OCI-LY3 (cell line): Measurements from ENCODE around the gene CPT1B.
A peak's percentile ranks its signal among the peaks of the same experiment; 100 is the strongest.

Experiments
- H2AFZ ChIP-seq: fragments of 200-600, 300-600 bp; shearing (Covaris generic); 2 replicates; pipeline ENCODE4 v1.6.0; 2014; ENCODE audit warnings: antibody characterized with exemption, low read depth, low read length
- H3K27ac ChIP-seq: fragments of 200-600, 300-600 bp; sonication (generic); 2 replicates; pipeline ENCODE4 v1.5.1; 2014; ENCODE audit warnings: mild to moderate bottlenecking, low read length, moderate library complexity, mixed read lengths
- H3K27me3 ChIP-seq: fragments of 200-600, 300-600 bp; sonication (generic); 2 replicates; pipeline ENCODE4 v1.6.1; 2014; ENCODE audit warnings: low read depth, low read length, mixed read lengths
- H3K36me3 ChIP-seq: fragments of 200-600, 300-600 bp; sonication (generic); replicated peaks from 2 replicates; pipeline ENCODE3; 2014; ENCODE audit warnings: low read depth, low read length, mixed read lengths
- H3K4me1 ChIP-seq: fragments of 300-600, 200-600 bp; sonication (generic); 2 replicates; pipeline ENCODE4 v1.6.1; 2014; ENCODE audit warnings: low read length, mixed read lengths
- H3K4me2 ChIP-seq: fragments of 200-600, 300-600 bp; sonication (generic); 2 replicates; pipeline ENCODE4 v1.6.1; 2014; ENCODE audit warnings: low read length, mixed read lengths
- H3K4me3 ChIP-seq: fragments of 300-600, 200-600 bp; sonication (generic); 2 replicates; pipeline ENCODE4 v1.5.1; 2014; ENCODE audit warnings: antibody characterized with exemption, mild to moderate bottlenecking, low read length, moderate library complexity
- H3K79me2 ChIP-seq: fragments of 300-600, 200-600 bp; shearing (Covaris generic); 2 replicates; pipeline ENCODE4 v1.6.1; 2014; ENCODE audit warnings: mild to moderate bottlenecking, low read length, mixed read lengths
- H3K9ac ChIP-seq: fragments of 300-600, 200-600 bp; shearing (Covaris generic); 2 replicates; pipeline ENCODE4 v1.6.0; 2014; ENCODE audit warnings: mild to moderate bottlenecking, low read length, moderate library complexity
- H3K9me3 ChIP-seq: fragments of 200-600, 300-600 bp; shearing (Covaris generic); 2 replicates; pipeline ENCODE4 v1.6.1; 2014; ENCODE audit warnings: low read length, mixed read lengths; ENCODE audit not compliant: insufficient read depth
- H4K20me1 ChIP-seq: fragments of 200-600, 300-600 bp; sonication (generic); 2 replicates; pipeline ENCODE4 v1.6.1; 2016; ENCODE audit warnings: low read length, mixed read lengths; ENCODE audit not compliant: insufficient read depth
- CTCF ChIP-seq: fragments of 200-600, 300-600 bp; sonication (generic); IDR thresholded peaks from 2 replicates; pipeline ENCODE4 v1.5.1; 2014; ENCODE audit warnings: antibody characterized with exemption, low read length, low read depth
- EZH2phosphoT487 ChIP-seq: fragments of 200-600 bp; shearing (Covaris generic); IDR thresholded peaks from 2 replicates; pipeline ENCODE4 v1.6.1; 2018; ENCODE audit warnings: antibody characterized with exemption, mixed run types, low read depth

CPT1B gene

GRCh38 chr22:50563413-50564160, 14.6 kb downstream of the CPT1B start:
- Histone ChIP-seq H3K4me1 (no peaks in the 10 kb centered on the region), H4K20me1 (no peaks in the 10 kb centered on the region), H3K4me2 (peak overlapping the region; percentile 79), H3K9me3 (no peaks in the 10 kb centered on the region), H3K36me3 (peaks cover 2% of the 10 kb centered on the region), H3K79me2 (no peaks in the 10 kb centered on the region), H3K4me3 (peak overlapping the region; percentile 87), H3K27me3 (no peaks in the 10 kb centered on the region), H3K9ac (peak overlapping the region; percentile 61), H2AFZ (no peak overlapping the region), H3K27ac (no peak overlapping the region)
- TF ChIP-seq CTCF (no peak), EZH2phosphoT487 (no peak)

- H3K4me2 ChIP-seq: peak within 1 kb of the TSS; percentile 79
- no peaks in the 10 kb centered on the region for H3K27me3 ChIP-seq
- no peak within 1 kb of the TSS for H3K27ac ChIP-seq
- no peak within 1 kb of the TSS for H2AFZ ChIP-seq
- no peak for TF ChIP-seq EZH2phosphoT487
- peak; percentile 52 for TF ChIP-seq CTCF
- H3K36me3 ChIP-seq: no peaks in the 10 kb centered on the region
- peak within 1 kb of the TSS; percentile 87 for H3K4me3 ChIP-seq
- H4K20me1 ChIP-seq: no peaks in the 10 kb centered on the region
- no peaks in the 10 kb centered on the region for H3K4me1 ChIP-seq
- H3K9me3 ChIP-seq: no peaks in the 10 kb centered on the region
- H3K79me2 ChIP-seq: no peaks in the 10 kb centered on the region
- peak within 1 kb of the TSS; percentile 61 for H3K9ac ChIP-seq
These were observed 15.5 kb downstream of the CPT1B start, which contains the start of gene SYCE3 for GRCh38 chr22:50562523-50563412. SYCE3 (minus strand) TSS chr22:50562919; CDS start chr22:50556405, 6,514 bp downstream.

GRCh38 chr22:50561401-50562358, 16.5 kb downstream of the CPT1B start:
- Histone ChIP-seq H3K27me3 (no peaks in the 10 kb centered on the region), H3K9ac (no peak overlapping the region), H3K9me3 (no peaks in the 10 kb centered on the region), H2AFZ (no peak overlapping the region), H4K20me1 (no peaks in the 10 kb centered on the region), H3K4me3 (no peak overlapping the region), H3K79me2 (no peaks in the 10 kb centered on the region), H3K36me3 (no peaks in the 10 kb centered on the region), H3K4me1 (no peaks in the 10 kb centered on the region), H3K4me2 (no peak overlapping the region), H3K27ac (no peak overlapping the region)
- TF ChIP-seq EZH2phosphoT487 (no peak), CTCF (no peak)
